D341Med (cell line): Measurements from ENCODE around the gene RFC1.
"Not testable (repeated sequence)": the region's sequence is repeated elsewhere in the genome, so short reads cannot be mapped to it uniquely, and the experiment has no call there.

ENCODE experiments used
- DNase-seq: peaks from one replicate; pipeline ENCODE4 v3.0.0; 2012; ENCODE audit warnings: low spot score

RFC1 gene

GRCh38 chr4:39354254-39354552 lies 12.0 kb downstream of the RFC1 start:
- no peak for DNase-seq

- DNase-seq = no peak
These were observed 12.5 kb downstream of the RFC1 start for GRCh38 chr4:39353478-39354253.

GRCh38 chr4:39353149-39353477 lies 13.0 kb downstream of the RFC1 start:
- not testable (repeated sequence) for DNase-seq

- no peak for DNase-seq
These were observed 16.8 kb downstream of the RFC1 start for GRCh38 chr4:39349326-39349725.

GRCh38 chr4:39348371-39349315 lies 17.5 kb downstream of the RFC1 start:
- DNase-seq = peak; percentile 66

GRCh38 chr4:39346856-39347519 lies 19.2 kb downstream of the RFC1 start:
- DNase-seq = peak; percentile 61

GRCh38 chr4:39342731-39343130 lies 23.4 kb downstream of the RFC1 start:
- peak; percentile 57 for DNase-seq

- DNase-seq = no peak
These were observed 25.0 kb downstream of the RFC1 start for GRCh38 chr4:39341075-39341725.

- DNase-seq = no peak
These were observed 26.2 kb downstream of the RFC1 start for GRCh38 chr4:39339968-39340367.

GRCh38 chr4:39337841-39338240 lies 28.3 kb downstream of the RFC1 start:
- no peak for DNase-seq

- DNase-seq = no peak
These were observed 30.6 kb downstream of the RFC1 start for GRCh38 chr4:39335566-39335965.

- no peak for DNase-seq
These were observed 35.0 kb downstream of the RFC1 start for GRCh38 chr4:39331191-39331590.

- DNase-seq = no peak
These were observed 35.8 kb downstream of the RFC1 start for GRCh38 chr4:39330353-39330752.

GRCh38 chr4:39326468-39326977 lies 39.6 kb downstream of the RFC1 start:
- no peak for DNase-seq

GRCh38 chr4:39324897-39325613 lies 41.1 kb downstream of the RFC1 start:
- DNase-seq = no peak

GRCh38 chr4:39324446-39324845 lies 41.7 kb downstream of the RFC1 start:
- DNase-seq = no peak

GRCh38 chr4:39323821-39324220 lies 42.3 kb downstream of the RFC1 start:
- no peak for DNase-seq

- no peak for DNase-seq
These were observed 45.6 kb downstream of the RFC1 start for GRCh38 chr4:39320381-39321115.

- DNase-seq = no peak
These were observed 46.5 kb downstream of the RFC1 start for GRCh38 chr4:39319676-39320075.

GRCh38 chr4:39312816-39313215 lies 53.3 kb downstream of the RFC1 start:
- no peak for DNase-seq

- peak; percentile 48 for DNase-seq
These were observed 57.6 kb downstream of the RFC1 start for GRCh38 chr4:39308611-39309010.
